ENCODE measurements around the gene ASCL1.

DNA sequence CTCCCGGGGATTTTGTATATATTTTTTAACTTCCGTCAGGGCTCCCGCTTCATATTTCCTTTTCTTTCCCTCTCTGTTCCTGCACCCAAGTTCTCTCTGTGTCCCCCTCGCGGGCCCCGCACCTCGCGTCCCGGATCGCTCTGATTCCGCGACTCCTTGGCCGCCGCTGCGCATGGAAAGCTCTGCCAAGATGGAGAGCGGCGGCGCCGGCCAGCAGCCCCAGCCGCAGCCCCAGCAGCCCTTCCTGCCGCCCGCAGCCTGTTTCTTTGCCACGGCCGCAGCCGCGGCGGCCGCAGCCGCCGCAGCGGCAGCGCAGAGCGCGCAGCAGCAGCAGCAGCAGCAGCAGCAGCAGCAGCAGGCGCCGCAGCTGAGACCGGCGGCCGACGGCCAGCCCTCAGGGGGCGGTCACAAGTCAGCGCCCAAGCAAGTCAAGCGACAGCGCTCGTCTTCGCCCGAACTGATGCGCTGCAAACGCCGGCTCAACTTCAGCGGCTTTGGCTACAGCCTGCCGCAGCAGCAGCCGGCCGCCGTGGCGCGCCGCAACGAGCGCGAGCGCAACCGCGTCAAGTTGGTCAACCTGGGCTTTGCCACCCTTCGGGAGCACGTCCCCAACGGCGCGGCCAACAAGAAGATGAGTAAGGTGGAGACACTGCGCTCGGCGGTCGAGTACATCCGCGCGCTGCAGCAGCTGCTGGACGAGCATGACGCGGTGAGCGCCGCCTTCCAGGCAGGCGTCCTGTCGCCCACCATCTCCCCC, 777 bp downstream of the ASCL1 start:
- TF ChIP-seq POLR2A (IDR thresholded peaks at IDR 0.05) = no peak
- TF ChIP-seq, protein P1, sequence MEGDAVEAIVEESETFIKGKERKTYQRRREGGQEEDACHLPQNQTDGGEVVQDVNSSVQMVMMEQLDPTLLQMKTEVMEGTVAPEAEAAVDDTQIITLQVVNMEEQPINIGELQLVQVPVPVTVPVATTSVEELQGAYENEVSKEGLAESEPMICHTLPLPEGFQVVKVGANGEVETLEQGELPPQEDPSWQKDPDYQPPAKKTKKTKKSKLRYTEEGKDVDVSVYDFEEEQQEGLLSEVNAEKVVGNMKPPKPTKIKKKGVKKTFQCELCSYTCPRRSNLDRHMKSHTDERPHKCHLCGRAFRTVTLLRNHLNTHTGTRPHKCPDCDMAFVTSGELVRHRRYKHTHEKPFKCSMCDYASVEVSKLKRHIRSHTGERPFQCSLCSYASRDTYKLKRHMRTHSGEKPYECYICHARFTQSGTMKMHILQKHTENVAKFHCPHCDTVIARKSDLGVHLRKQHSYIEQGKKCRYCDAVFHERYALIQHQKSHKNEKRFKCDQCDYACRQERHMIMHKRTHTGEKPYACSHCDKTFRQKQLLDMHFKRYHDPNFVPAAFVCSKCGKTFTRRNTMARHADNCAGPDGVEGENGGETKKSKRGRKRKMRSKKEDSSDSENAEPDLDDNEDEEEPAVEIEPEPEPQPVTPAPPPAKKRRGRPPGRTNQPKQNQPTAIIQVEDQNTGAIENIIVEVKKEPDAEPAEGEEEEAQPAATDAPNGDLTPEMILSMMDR (IDR thresholded peaks at IDR 0.05) = no peak
